Measurements from ENCODE around the gene MAST4.

DNA sequence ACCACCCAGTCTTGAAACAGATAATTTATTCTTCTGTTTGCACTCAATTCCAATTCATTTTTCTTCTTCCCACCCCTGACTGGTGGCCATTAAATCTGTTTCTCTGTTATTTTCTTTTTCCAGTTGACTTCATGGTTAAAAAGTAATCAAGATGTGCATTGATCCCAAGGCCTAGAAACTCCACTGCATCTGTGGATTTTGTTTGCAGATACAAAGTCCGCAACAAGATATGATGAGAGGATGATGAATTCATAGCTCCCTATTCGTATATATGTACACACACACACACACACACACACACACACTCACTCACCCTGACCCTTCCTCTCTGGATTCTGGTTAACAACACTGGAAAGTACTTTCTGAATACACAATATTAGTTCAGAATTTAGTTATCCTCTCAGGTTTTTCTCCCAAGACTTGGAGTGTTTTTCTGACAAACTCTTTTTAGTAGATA, 548.0 kb downstream of the MAST4 start:
- TF ChIP-seq, protein P1, sequence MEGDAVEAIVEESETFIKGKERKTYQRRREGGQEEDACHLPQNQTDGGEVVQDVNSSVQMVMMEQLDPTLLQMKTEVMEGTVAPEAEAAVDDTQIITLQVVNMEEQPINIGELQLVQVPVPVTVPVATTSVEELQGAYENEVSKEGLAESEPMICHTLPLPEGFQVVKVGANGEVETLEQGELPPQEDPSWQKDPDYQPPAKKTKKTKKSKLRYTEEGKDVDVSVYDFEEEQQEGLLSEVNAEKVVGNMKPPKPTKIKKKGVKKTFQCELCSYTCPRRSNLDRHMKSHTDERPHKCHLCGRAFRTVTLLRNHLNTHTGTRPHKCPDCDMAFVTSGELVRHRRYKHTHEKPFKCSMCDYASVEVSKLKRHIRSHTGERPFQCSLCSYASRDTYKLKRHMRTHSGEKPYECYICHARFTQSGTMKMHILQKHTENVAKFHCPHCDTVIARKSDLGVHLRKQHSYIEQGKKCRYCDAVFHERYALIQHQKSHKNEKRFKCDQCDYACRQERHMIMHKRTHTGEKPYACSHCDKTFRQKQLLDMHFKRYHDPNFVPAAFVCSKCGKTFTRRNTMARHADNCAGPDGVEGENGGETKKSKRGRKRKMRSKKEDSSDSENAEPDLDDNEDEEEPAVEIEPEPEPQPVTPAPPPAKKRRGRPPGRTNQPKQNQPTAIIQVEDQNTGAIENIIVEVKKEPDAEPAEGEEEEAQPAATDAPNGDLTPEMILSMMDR (IDR thresholded peaks at IDR 0.05): no peak
- no peak for TF ChIP-seq POLR2A (IDR thresholded peaks at IDR 0.05)

All from uterus (tissue), 2 donors.